Gastrocnemius medialis (tissue), 4 donors: Measurements from ENCODE around the gene ENC1. TPM values are rescaled to one million over a fixed set of nuclear protein-coding genes. Genes with fewer than 3 reads are reported as not detected.
A peak's percentile ranks its signal among the peaks of the same experiment; 100 is the strongest.

Source experiments
- ATAC-seq, 2 donors: fragments of 150-250 bp; one replicate each; pipeline ENCODE4 v1.9.1; 2016
- DNase-seq, 2 donors: peaks; one replicate each; pipeline ENCODE4 v3.0.0-alpha.2; 2019
- H3K27ac ChIP-seq, 4 donors: fragments of 200-600 bp; sonication (generic); 1 replicate in 1 of 4; 2 replicates in 3 of 4; pipeline ENCODE4 v1.5.1; 2016 to 2018; ENCODE audit warnings: mild to moderate bottlenecking in 2 of 4, moderate library complexity in 1 of 4
- H3K27me3 ChIP-seq, 3 donors: fragments of 200-600 bp; sonication (generic) in 2 of 3; 1 replicate in 1 of 3; 2 replicates in 2 of 3; pipeline versions ENCODE4 v1.5.1 to v1.6.0; 2016 to 2019; ENCODE audit warnings: mild to moderate bottlenecking in 1 of 3, moderate library complexity in 1 of 3
- H3K36me3 ChIP-seq, 2 donors: fragments of 200-600 bp; sonication (generic) in 1 of 2; one replicate each; pipeline ENCODE4 v1.5.1; 2017 to 2018
- H3K4me1 ChIP-seq, 2 donors: fragments of 200-600 bp; sonication (generic) in 1 of 2; one replicate each; pipeline ENCODE4 v1.5.1; 2016 to 2017; ENCODE audit warnings: mild to moderate bottlenecking in 2 of 2
- H3K4me3 ChIP-seq, 4 donors: fragments of 200-600 bp; sonication (generic) in 3 of 4; 1 replicate in 1 of 4; 2 replicates in 3 of 4; pipeline ENCODE4 v1.5.1; 2016 to 2019; ENCODE audit warnings: mild to moderate bottlenecking in 2 of 4
- H3K9me3 ChIP-seq, 3 donors: fragments of 200-600 bp; sonication (generic) in 2 of 3; 1 replicate in 1 of 3; 2 replicates in 2 of 3; pipeline ENCODE4 v1.5.1; 2016 to 2019
- POLR2A ChIP-seq, 2 donors: fragments of 450-650 bp; IDR thresholded peaks; one replicate each; pipeline ENCODE4 v1.6.1; 2017; ENCODE audit warnings: antibody characterized with exemption in 2 of 2, mild to moderate bottlenecking in 2 of 2, moderate library complexity in 2 of 2
- in situ Hi-C, 4 donors: fragments of 200-750 bp; cut with MboI; loops; one replicate each; pipeline versions ENCODE4 v1.15.0 to v1.8.0; 2017; ENCODE audit warnings: low sequenced_read_pairs in 4 of 4
- intact Hi-C: fragments of 100-400 bp; cut with DNase I; formaldehyde crosslinking; loops from one replicate; pipeline ENCODE4 v1.15.1; 2023; ENCODE audit warnings: low total_unique reads
- total RNA-seq, 4 donors: library from RNA; depleted of rRNA; stranded (reverse); fragments of >200 nt; gene quantifications; one replicate each; pipeline versions ENCODE4 v1.1.0 to v1.2.3, GENCODE V29; 2016
- TF ChIP-seq, protein P1 (sequence below), 5 experiments: fragments of 450-650 bp in 3 of 5; fragments of 200-600 bp in 2 of 5; sonication (generic) in 2 of 5; IDR thresholded peaks in 4 of 5; conservative IDR thresholded peaks in 1 of 5; 1 replicate in 4 of 5; 2 replicates in 1 of 5; pipeline ENCODE4 v1.5.1; 2016 to 2019; ENCODE audit warnings: antibody characterized with exemption in 5 of 5, mild to moderate bottlenecking in 3 of 5, moderate library complexity in 3 of 5

The ENC1 gene
- total RNA-seq, 4 donors from 2014 or later: 2.2 to 3.4 (median 2.5) TPM

DNA sequence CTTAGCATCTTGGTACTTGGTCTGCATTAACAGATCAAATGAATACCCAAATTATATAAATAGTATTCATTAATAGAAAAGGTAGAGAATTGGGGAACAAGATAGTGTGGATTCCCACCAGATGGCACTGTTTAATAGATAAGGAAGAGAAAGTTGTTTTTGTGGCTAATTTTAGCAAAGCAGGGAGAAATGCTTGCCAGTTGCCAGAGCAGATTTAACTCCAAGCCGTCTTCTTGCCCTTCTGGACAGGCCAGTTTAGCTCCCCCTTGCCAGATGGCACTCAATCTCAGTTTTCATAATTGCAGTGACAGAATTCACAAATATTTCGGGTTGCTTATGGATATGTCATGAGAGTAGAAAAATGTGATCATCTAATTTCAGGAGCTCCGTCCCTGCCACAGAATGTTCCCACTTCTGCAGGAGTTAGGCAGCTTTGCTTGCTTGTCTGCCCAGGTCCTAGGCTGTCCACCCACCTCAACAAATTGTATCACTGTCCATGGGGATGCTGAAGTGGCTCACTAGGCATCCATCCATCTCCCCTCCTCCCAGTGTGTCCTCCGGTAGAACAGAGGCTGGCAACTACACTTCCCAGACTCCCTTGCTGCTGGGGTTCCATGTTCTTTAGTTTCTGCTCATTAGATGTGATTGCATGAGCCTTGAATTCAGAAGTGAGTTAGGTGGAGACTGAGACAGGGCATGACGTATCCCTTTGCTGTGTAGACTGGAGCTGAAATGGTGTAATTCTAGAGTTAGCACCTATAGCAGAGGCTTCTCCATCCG is 32.7 kb upstream of the ENC1 start:
- Histone ChIP-seq H3K4me1 (peaks cover 0 to 4% of the 10 kb centered on the region in 2 donors), H3K27me3 (no peaks in the 10 kb centered on the region), H3K4me3 (peak overlapping the region; percentile 20 to 36 (median 28)), H3K9me3 (no peaks in the 10 kb centered on the region), H3K36me3 (no peaks in the 10 kb centered on the region), H3K27ac (peak overlapping the region in 3 of 4 donors; percentile 16 to 55 (median 21))
- intact Hi-C loops (loop anchor here (5.0 kb wide), 2 partner anchors 244 to 1009 kb away; no protein-coding TSS in a partner anchor), in situ Hi-C loops (loop anchor here in 1 of 4 donors (25.0 kb wide), 1 partner anchor 239 kb away; no protein-coding TSS in a partner anchor)
- no peak for DNase-seq
- ATAC-seq: peak; percentile 70 to 79
- TF ChIP-seq POLR2A (IDR thresholded peaks at IDR 0.05): no peak
- TF ChIP-seq, protein P1, sequence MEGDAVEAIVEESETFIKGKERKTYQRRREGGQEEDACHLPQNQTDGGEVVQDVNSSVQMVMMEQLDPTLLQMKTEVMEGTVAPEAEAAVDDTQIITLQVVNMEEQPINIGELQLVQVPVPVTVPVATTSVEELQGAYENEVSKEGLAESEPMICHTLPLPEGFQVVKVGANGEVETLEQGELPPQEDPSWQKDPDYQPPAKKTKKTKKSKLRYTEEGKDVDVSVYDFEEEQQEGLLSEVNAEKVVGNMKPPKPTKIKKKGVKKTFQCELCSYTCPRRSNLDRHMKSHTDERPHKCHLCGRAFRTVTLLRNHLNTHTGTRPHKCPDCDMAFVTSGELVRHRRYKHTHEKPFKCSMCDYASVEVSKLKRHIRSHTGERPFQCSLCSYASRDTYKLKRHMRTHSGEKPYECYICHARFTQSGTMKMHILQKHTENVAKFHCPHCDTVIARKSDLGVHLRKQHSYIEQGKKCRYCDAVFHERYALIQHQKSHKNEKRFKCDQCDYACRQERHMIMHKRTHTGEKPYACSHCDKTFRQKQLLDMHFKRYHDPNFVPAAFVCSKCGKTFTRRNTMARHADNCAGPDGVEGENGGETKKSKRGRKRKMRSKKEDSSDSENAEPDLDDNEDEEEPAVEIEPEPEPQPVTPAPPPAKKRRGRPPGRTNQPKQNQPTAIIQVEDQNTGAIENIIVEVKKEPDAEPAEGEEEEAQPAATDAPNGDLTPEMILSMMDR (IDR thresholded peaks at IDR 0.05 in 4 of 5, conservative IDR thresholded peaks at IDR 0.05 in 1 of 5): peak in 4 of 5 experiments; percentile 22 to 57 (median 40)

DNA sequence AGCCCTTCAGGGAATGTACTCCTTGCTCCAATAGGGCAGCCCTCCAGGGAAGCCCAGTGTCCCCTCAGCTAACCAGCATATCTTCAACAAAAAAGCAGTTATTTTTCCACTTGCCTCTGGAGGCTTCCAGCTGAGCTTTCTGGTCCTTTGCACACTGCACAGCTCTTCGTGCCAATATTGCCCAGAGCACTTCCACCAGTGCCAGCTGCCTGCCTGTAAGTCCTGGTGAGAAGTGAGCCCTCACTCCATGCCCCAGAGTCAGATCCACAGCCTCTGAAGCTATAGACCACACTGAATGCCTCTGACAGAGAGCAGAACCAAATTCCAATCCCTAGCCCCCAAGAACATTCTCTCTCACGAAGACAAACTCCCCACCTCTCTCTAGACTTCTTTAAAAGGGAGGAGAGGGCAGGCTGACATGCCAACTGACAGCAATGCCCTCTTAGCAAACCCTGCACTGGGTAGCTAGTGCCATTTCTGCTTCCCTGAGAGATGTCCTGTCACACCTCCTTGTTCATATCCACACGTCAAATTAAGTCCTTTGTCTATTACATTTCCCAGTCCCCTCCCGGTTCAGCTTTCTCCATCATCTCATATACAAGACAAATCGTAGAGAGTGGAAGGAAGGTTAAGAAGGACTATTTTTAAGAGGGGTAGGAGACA is 31.8 kb upstream of the ENC1 start:
- intact Hi-C loops: loop anchor here (5.0 kb wide), 2 partner anchors 245 to 1010 kb away; no protein-coding TSS in a partner anchor

DNA sequence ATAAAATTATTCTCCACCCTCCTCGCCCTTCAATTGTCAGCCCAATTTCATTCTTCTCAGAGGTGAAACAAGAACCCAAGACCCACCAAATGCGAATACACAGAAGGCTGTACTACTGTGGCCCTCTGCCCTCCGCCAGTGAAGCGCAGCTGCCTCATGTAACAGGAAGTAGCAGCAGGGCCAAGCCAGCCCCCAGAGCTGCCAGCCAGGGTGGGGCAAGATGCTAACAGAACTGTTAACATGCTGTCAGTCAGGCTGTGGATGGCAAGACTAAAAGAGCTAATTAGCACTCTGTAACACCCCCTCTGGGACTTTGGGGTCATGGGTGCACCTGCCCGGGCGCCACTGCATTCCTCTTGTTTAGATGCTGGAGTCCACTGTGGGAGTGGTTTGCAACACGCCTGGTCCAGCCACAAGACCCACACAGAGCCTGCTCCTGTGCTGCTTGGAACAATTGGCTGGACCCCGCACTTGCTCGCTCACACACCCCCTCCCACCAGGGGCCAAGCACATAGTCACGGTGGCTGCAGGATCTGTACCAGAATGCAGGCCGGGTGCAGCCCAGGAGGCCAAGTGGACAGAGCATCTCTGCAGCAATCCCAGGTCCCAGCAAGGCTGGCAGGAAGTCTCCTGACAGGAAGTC is 30.0 kb upstream of the ENC1 start:
- H3K4me1 ChIP-seq: peaks cover 0 to 4% of the 10 kb centered on the region in 2 donors
- TF ChIP-seq POLR2A (IDR thresholded peaks at IDR 0.05): no peak
- TF ChIP-seq, protein P1 (IDR thresholded peaks at IDR 0.05 in 4 of 5, conservative IDR thresholded peaks at IDR 0.05 in 1 of 5): no peak
- H3K4me3 ChIP-seq: no peak overlapping the region
- intact Hi-C loops (loop anchor here (5.0 kb wide), 2 partner anchors 247 to 1012 kb away; no protein-coding TSS in a partner anchor), in situ Hi-C loops (loop anchor here in 1 of 4 donors (25.0 kb wide), 1 partner anchor 242 kb away; no protein-coding TSS in a partner anchor)
- no peak overlapping the region for H3K27ac ChIP-seq
- H3K27me3 ChIP-seq: no peaks in the 10 kb centered on the region
- DNase-seq: no peak
- no peaks in the 10 kb centered on the region for H3K36me3 ChIP-seq
- no peaks in the 10 kb centered on the region for H3K9me3 ChIP-seq
- no peak for ATAC-seq

More for the DNA sequence above, 31.8 kb upstream of the ENC1 start:
- H3K36me3 ChIP-seq: no peaks in the 10 kb centered on the region
- DNase-seq (no peak), ATAC-seq (no peak)
- no peaks in the 10 kb centered on the region for H3K9me3 ChIP-seq
- no peak overlapping the region for H3K27ac ChIP-seq
- H3K4me3 ChIP-seq: no peak overlapping the region
- in situ Hi-C loops: loop anchor here in 1 of 4 donors (25.0 kb wide), 1 partner anchor 240 kb away; no protein-coding TSS in a partner anchor
- no peaks in the 10 kb centered on the region for H3K27me3 ChIP-seq
- TF ChIP-seq, protein P1 (IDR thresholded peaks at IDR 0.05 in 4 of 5, conservative IDR thresholded peaks at IDR 0.05 in 1 of 5): no peak
- no peak for TF ChIP-seq POLR2A (IDR thresholded peaks at IDR 0.05)
- H3K4me1 ChIP-seq: peaks cover 0 to 4% of the 10 kb centered on the region in 2 donors

DNA sequence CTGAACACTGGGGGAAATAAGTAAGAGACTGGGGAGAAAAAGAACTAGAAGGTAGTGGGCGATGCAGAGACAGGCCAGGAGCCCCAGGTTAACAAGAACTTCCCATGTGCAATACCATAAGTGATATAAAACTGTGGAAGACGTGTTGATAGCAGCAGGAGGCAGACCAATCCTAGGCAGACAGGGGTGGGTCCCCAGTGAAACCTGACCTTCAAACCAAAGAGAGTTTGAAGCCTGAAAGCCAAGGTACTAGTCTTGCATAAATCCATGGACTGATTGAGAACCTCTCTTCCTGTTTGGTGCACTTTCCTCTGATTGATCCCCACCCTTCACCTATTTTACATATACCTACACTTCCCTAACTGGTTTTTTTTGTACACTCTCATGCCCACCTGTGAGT is 29.3 kb upstream of the ENC1 start:
- Histone ChIP-seq H3K9me3 (no peaks in the 10 kb centered on the region), H3K36me3 (no peaks in the 10 kb centered on the region), H3K4me1 (peaks cover 0 to 4% of the 10 kb centered on the region in 2 donors), H3K27ac (no peak overlapping the region), H3K4me3 (no peak overlapping the region), H3K27me3 (no peaks in the 10 kb centered on the region)
- ATAC-seq (no peak), DNase-seq (no peak)
- in situ Hi-C loops: loop anchor here in 1 of 4 donors (25.0 kb wide), 1 partner anchor 242 kb away; no protein-coding TSS in a partner anchor
- intact Hi-C loops: loop anchor here (5.0 kb wide), 2 partner anchors 247 to 1012 kb away; no protein-coding TSS in a partner anchor
- TF ChIP-seq, protein P1 (IDR thresholded peaks at IDR 0.05 in 4 of 5, conservative IDR thresholded peaks at IDR 0.05 in 1 of 5): no peak
- no peak for TF ChIP-seq POLR2A (IDR thresholded peaks at IDR 0.05)
